ENCODE measurements around the gene TMEM88.

TMEM88 gene

GRCh38 chr17:7850701-7851437 is 4.0 kb upstream of the TMEM88 start:
- H3K4me1 ChIP-seq (ENCODE audit: control insufficient read depth, insufficient read depth, low read length): peaks cover 18% of the 10 kb centered on the region
- H3K4me3 ChIP-seq (ENCODE audit: insufficient read depth, low read depth, low read length): no peak overlapping the region
- no peaks in the 10 kb centered on the region for H3K9me3 ChIP-seq (ENCODE audit: control insufficient read depth, low read length)
- no peak overlapping the region for H3K27ac ChIP-seq (ENCODE audit: insufficient read depth, low read depth, low read length, poor library complexity, severe bottlenecking)
- 93 to 94% methylated on average over 17 of the region's 17 CpGs for WGBS, 2 experiments
- H3K36me3 ChIP-seq (ENCODE audit: control insufficient read depth, insufficient read depth, low read length): peaks cover 51% of the 10 kb centered on the region
- H3K27me3 ChIP-seq (ENCODE audit: control insufficient read depth, insufficient read depth, low read length, poor library complexity, severe bottlenecking): no peaks in the 10 kb centered on the region

GRCh38 chr17:7851438-7852261 is 3.2 kb upstream of the TMEM88 start:
- Histone ChIP-seq H3K27me3 (ENCODE audit: control insufficient read depth, insufficient read depth, low read length, poor library complexity, severe bottlenecking) (no peaks in the 10 kb centered on the region), H3K27ac (ENCODE audit: insufficient read depth, low read depth, low read length, poor library complexity, severe bottlenecking) (no peak overlapping the region), H3K4me1 (ENCODE audit: control insufficient read depth, insufficient read depth, low read length) (peaks cover 24% of the 10 kb centered on the region), H3K36me3 (ENCODE audit: control insufficient read depth, insufficient read depth, low read length) (peaks cover 48% of the 10 kb centered on the region), H3K9me3 (ENCODE audit: control insufficient read depth, low read length) (no peaks in the 10 kb centered on the region), H3K4me3 (ENCODE audit: insufficient read depth, low read depth, low read length) (no peak overlapping the region)
- 21 to 23% methylated on average over 60 of the region's 60 CpGs for WGBS, 2 experiments

GRCh38 chr17:7852262-7852670 is 2.6 kb upstream of the TMEM88 start:
- H3K36me3 ChIP-seq (ENCODE audit: control insufficient read depth, insufficient read depth, low read length): peaks cover 41% of the 10 kb centered on the region
- H3K27me3 ChIP-seq (ENCODE audit: control insufficient read depth, insufficient read depth, low read length, poor library complexity, severe bottlenecking): no peaks in the 10 kb centered on the region
- WGBS, 2 experiments: 89% methylated on average over 20 of the region's 20 CpGs
- H3K4me1 ChIP-seq (ENCODE audit: control insufficient read depth, insufficient read depth, low read length): peaks cover 25% of the 10 kb centered on the region
- H3K4me3 ChIP-seq (ENCODE audit: insufficient read depth, low read depth, low read length): no peak overlapping the region
- no peaks in the 10 kb centered on the region for H3K9me3 ChIP-seq (ENCODE audit: control insufficient read depth, low read length)
- no peak overlapping the region for H3K27ac ChIP-seq (ENCODE audit: insufficient read depth, low read depth, low read length, poor library complexity, severe bottlenecking)

GRCh38 chr17:7852919-7853690 is 1.8 kb upstream of the TMEM88 start:
- Histone ChIP-seq H3K9me3 (ENCODE audit: control insufficient read depth, low read length) (no peaks in the 10 kb centered on the region), H3K4me1 (ENCODE audit: control insufficient read depth, insufficient read depth, low read length) (peaks cover 25% of the 10 kb centered on the region), H3K4me3 (ENCODE audit: insufficient read depth, low read depth, low read length) (no peak overlapping the region), H3K27ac (ENCODE audit: insufficient read depth, low read depth, low read length, poor library complexity, severe bottlenecking) (no peak overlapping the region), H3K27me3 (ENCODE audit: control insufficient read depth, insufficient read depth, low read length, poor library complexity, severe bottlenecking) (no peaks in the 10 kb centered on the region), H3K36me3 (ENCODE audit: control insufficient read depth, insufficient read depth, low read length) (peaks cover 36% of the 10 kb centered on the region)
- WGBS, 2 experiments: 67 to 72% methylated on average over 50 to 51 of the region's 51 CpGs

- Histone ChIP-seq H3K4me3 (ENCODE audit: insufficient read depth, low read depth, low read length) (no peak overlapping the region), H3K27me3 (ENCODE audit: control insufficient read depth, insufficient read depth, low read length, poor library complexity, severe bottlenecking) (no peaks in the 10 kb centered on the region), H3K27ac (ENCODE audit: insufficient read depth, low read depth, low read length, poor library complexity, severe bottlenecking) (no peak overlapping the region), H3K9me3 (ENCODE audit: control insufficient read depth, low read length) (no peaks in the 10 kb centered on the region), H3K36me3 (ENCODE audit: control insufficient read depth, insufficient read depth, low read length) (peaks cover 31% of the 10 kb centered on the region), H3K4me1 (ENCODE audit: control insufficient read depth, insufficient read depth, low read length) (peaks cover 26% of the 10 kb centered on the region)
- WGBS, 2 experiments: 44 to 52% methylated on average over 21 of the region's 21 CpGs
These were observed 1.2 kb upstream of the TMEM88 start for GRCh38 chr17:7853691-7854038.

- Histone ChIP-seq H3K9me3 (ENCODE audit: control insufficient read depth, low read length) (no peaks in the 10 kb centered on the region), H3K27ac (ENCODE audit: insufficient read depth, low read depth, low read length, poor library complexity, severe bottlenecking) (peak overlapping the region; percentile 58), H3K4me3 (ENCODE audit: insufficient read depth, low read depth, low read length) (peak overlapping the region; percentile 74), H3K4me1 (ENCODE audit: control insufficient read depth, insufficient read depth, low read length) (peaks cover 32% of the 10 kb centered on the region), H3K27me3 (ENCODE audit: control insufficient read depth, insufficient read depth, low read length, poor library complexity, severe bottlenecking) (no peaks in the 10 kb centered on the region), H3K36me3 (ENCODE audit: control insufficient read depth, insufficient read depth, low read length) (peaks cover 25% of the 10 kb centered on the region)
- 5% methylated on average over 23 to 27 of the region's 31 CpGs for WGBS, 2 experiments
These were observed 638 bp upstream of the TMEM88 start for GRCh38 chr17:7854078-7854777.

GRCh38 chr17:7855660-7856010 is 769 bp downstream of the TMEM88 start:
- 1 to 2% methylated on average over 15 of the region's 15 CpGs for WGBS, 2 experiments
- no peak overlapping the region for H3K27ac ChIP-seq (ENCODE audit: insufficient read depth, low read depth, low read length, poor library complexity, severe bottlenecking)
- no peaks in the 10 kb centered on the region for H3K27me3 ChIP-seq (ENCODE audit: control insufficient read depth, insufficient read depth, low read length, poor library complexity, severe bottlenecking)
- peaks cover 13% of the 10 kb centered on the region for H3K36me3 ChIP-seq (ENCODE audit: control insufficient read depth, insufficient read depth, low read length)
- no peaks in the 10 kb centered on the region for H3K9me3 ChIP-seq (ENCODE audit: control insufficient read depth, low read length)
- peaks cover 32% of the 10 kb centered on the region for H3K4me1 ChIP-seq (ENCODE audit: control insufficient read depth, insufficient read depth, low read length)
- peak overlapping the region; percentile 74 for H3K4me3 ChIP-seq (ENCODE audit: insufficient read depth, low read depth, low read length)

- peaks cover 31% of the 10 kb centered on the region for H3K4me1 ChIP-seq (ENCODE audit: control insufficient read depth, insufficient read depth, low read length)
- peak overlapping the region; percentile 94 for H3K27ac ChIP-seq (ENCODE audit: insufficient read depth, low read depth, low read length, poor library complexity, severe bottlenecking)
- H3K4me3 ChIP-seq (ENCODE audit: insufficient read depth, low read depth, low read length): peak overlapping the region; percentile 74
- no peaks in the 10 kb centered on the region for H3K9me3 ChIP-seq (ENCODE audit: control insufficient read depth, low read length)
- no peaks in the 10 kb centered on the region for H3K27me3 ChIP-seq (ENCODE audit: control insufficient read depth, insufficient read depth, low read length, poor library complexity, severe bottlenecking)
- 6% methylated on average over 29 of the region's 29 CpGs for WGBS, 2 experiments
- H3K36me3 ChIP-seq (ENCODE audit: control insufficient read depth, insufficient read depth, low read length): peaks cover 13% of the 10 kb centered on the region
These were observed 1.3 kb downstream of the TMEM88 start for GRCh38 chr17:7856011-7856810.
